Urinary bladder (tissue), 4 donors: ENCODE data around the gene TMPRSS12. TPM values are rescaled to one million over a fixed set of nuclear protein-coding genes. Genes with fewer than 3 reads are reported as not detected.
"Not testable (repeated sequence)": the region's sequence is repeated elsewhere in the genome, so short reads cannot be mapped to it uniquely, and the experiment has no call there.

Experiments used
- DNase-seq: peaks from one replicate; pipeline ENCODE4 v3.0.0-alpha.2; 2015; ENCODE audit errors: extremely low spot score
- H3K27ac ChIP-seq: one replicate; pipeline ENCODE4 v1.5.1; 2013; ENCODE audit warnings: low read depth, mild to moderate bottlenecking, moderate library complexity
- H3K36me3 ChIP-seq: one replicate; pipeline ENCODE4 v1.6.1; 2013; ENCODE audit warnings: mild to moderate bottlenecking, moderate library complexity; ENCODE audit not compliant: insufficient read depth
- H3K4me1 ChIP-seq: one replicate; pipeline ENCODE4 v1.6.1; 2013; ENCODE audit warnings: mild to moderate bottlenecking, moderate library complexity; ENCODE audit not compliant: insufficient read depth
- H3K4me3 ChIP-seq: one replicate; pipeline ENCODE4 v1.5.1; 2013; ENCODE audit warnings: low read depth, low read length
- WGBS: extraction: QIAGEN DNeasy Blood & Tissue Kit; methylation state at CpG from one replicate; pipeline ENCODE4 v1.1.7; 2013; 5-methylcytosine and 5-hydroxymethylcytosine counted together
- polyA plus RNA-seq: library from polyadenylated mRNA; stranded (reverse); fragments of 200-250 nt; gene quantifications from one replicate; pipeline ENCODE4 v1.2.3, GENCODE V29; 2013
- total RNA-seq: library from RNA; depleted of rRNA; stranded (reverse); fragments of >200 nt; gene quantifications from one replicate; pipeline ENCODE4 v1.2.3, GENCODE V29; 2014
- donor health status: healthy with polysubstance abuse.
- donor health status: healthy.

The TMPRSS12 gene
- total and polyA plus RNA-seq, 2 donors = not detected

- 65% methylated on average over 1 of the region's 1 CpG for WGBS
- H3K4me3 ChIP-seq = peak overlapping the region; percentile 83
- no peaks in the 10 kb centered on the region for H3K36me3 ChIP-seq
- peak overlapping the region; percentile 56 for H3K27ac ChIP-seq
- DNase-seq = no peak
- H3K4me1 ChIP-seq = no peaks in the 10 kb centered on the region
These were observed 83.2 kb downstream of the TMPRSS12 start for GRCh38 chr12:50925920-50926319.

- Histone ChIP-seq H3K4me3 (peak overlapping the region; percentile 83), H3K4me1 (no peaks in the 10 kb centered on the region), H3K27ac (peak overlapping the region; percentile 18), H3K36me3 (no peaks in the 10 kb centered on the region)
- WGBS = 33% methylated on average over 1 of the region's 1 CpG
- no peak for DNase-seq
These were observed 83.7 kb downstream of the TMPRSS12 start for GRCh38 chr12:50926415-50926814.

- DNase-seq, H3K27ac ChIP-seq, H3K36me3 ChIP-seq: not testable (repeated sequence)
These were observed 84.2 kb downstream of the TMPRSS12 start for GRCh38 chr12:50926932-50927331.

GRCh38 chr12:50927356-50927755 is 84.6 kb downstream of the TMPRSS12 start:
- Histone ChIP-seq H3K27ac (no peak overlapping the region), H3K36me3 (no peaks in the 10 kb centered on the region)
- WGBS = 23% methylated on average over 2 of the region's 2 CpGs

More at GRCh38 chr12:50926932-50927331, 84.2 kb downstream of the TMPRSS12 start:
- 37% methylated on average over 3 of the region's 3 CpGs for WGBS
- not testable (repeated sequence) for H3K4me1 ChIP-seq
- peak overlapping the region; percentile 83 for H3K4me3 ChIP-seq

GRCh38 chr12:50927766-50928224 is 85.1 kb downstream of the TMPRSS12 start:
- H3K27ac ChIP-seq = no peak overlapping the region
- no peaks in the 10 kb centered on the region for H3K4me1 ChIP-seq
- no peaks in the 10 kb centered on the region for H3K36me3 ChIP-seq
- DNase-seq = no peak
- H3K4me3 ChIP-seq = peak overlapping the region; percentile 83
- 78% methylated on average over 6 of the region's 6 CpGs for WGBS

More at GRCh38 chr12:50927356-50927755, 84.6 kb downstream of the TMPRSS12 start:
- no peaks in the 10 kb centered on the region for H3K4me1 ChIP-seq
- H3K4me3 ChIP-seq = peak overlapping the region; percentile 83
- DNase-seq = no peak

GRCh38 chr12:50928392-50928791 is 85.7 kb downstream of the TMPRSS12 start:
- Histone ChIP-seq H3K4me1 (no peaks in the 10 kb centered on the region), H3K4me3 (peak overlapping the region; percentile 83), H3K27ac (no peak overlapping the region), H3K36me3 (no peaks in the 10 kb centered on the region)
- DNase-seq = peak; percentile 46
- WGBS = 56% methylated on average over 3 of the region's 3 CpGs

GRCh38 chr12:50929831-50930230 is 87.1 kb downstream of the TMPRSS12 start:
- Histone ChIP-seq H3K36me3 (no peaks in the 10 kb centered on the region), H3K27ac (no peak overlapping the region), H3K4me3 (no peak overlapping the region), H3K4me1 (no peaks in the 10 kb centered on the region)
- 89% methylated on average over 3 of the region's 3 CpGs for WGBS
- no peak for DNase-seq

GRCh38 chr12:50930477-50930876 is 87.8 kb downstream of the TMPRSS12 start:
- not testable (repeated sequence) for DNase-seq, H3K4me3 ChIP-seq, H3K36me3 ChIP-seq, H3K4me1 ChIP-seq, H3K27ac ChIP-seq
- WGBS = 92% methylated on average over 12 of the region's 12 CpGs

- WGBS = 60% methylated on average over 2 of the region's 2 CpGs
These were observed 90.1 kb downstream of the TMPRSS12 start for GRCh38 chr12:50932787-50933280.

GRCh38 chr12:50933459-50934124 is 90.9 kb downstream of the TMPRSS12 start:
- Histone ChIP-seq H3K36me3 (no peaks in the 10 kb centered on the region), H3K4me1 (no peaks in the 10 kb centered on the region)
- WGBS = 95% methylated on average over 2 of the region's 2 CpGs

More at GRCh38 chr12:50932787-50933280, 90.1 kb downstream of the TMPRSS12 start:
- Histone ChIP-seq H3K4me3 (no peak overlapping the region), H3K4me1 (no peaks in the 10 kb centered on the region), H3K27ac (no peak overlapping the region), H3K36me3 (no peaks in the 10 kb centered on the region)
- no peak for DNase-seq

GRCh38 chr12:50934371-50934851 is 91.7 kb downstream of the TMPRSS12 start:
- 39% methylated on average over 3 of the region's 3 CpGs for WGBS
- no peak for DNase-seq
- no peaks in the 10 kb centered on the region for H3K36me3 ChIP-seq
- peak overlapping the region; percentile 61 for H3K27ac ChIP-seq
- no peak overlapping the region for H3K4me3 ChIP-seq
- no peaks in the 10 kb centered on the region for H3K4me1 ChIP-seq

More at GRCh38 chr12:50933459-50934124, 90.9 kb downstream of the TMPRSS12 start:
- no peak overlapping the region for H3K27ac ChIP-seq
- H3K4me3 ChIP-seq = no peak overlapping the region
- no peak for DNase-seq

GRCh38 chr12:50934981-50935807 is 92.5 kb downstream of the TMPRSS12 start:
- Histone ChIP-seq H3K27ac (peak overlapping the region; percentile 64), H3K4me3 (no peak overlapping the region)

GRCh38 chr12:50936821-50937530 is 94.2 kb downstream of the TMPRSS12 start:
- Histone ChIP-seq H3K4me3 (no peak overlapping the region), H3K4me1 (no peaks in the 10 kb centered on the region), H3K27ac (no peak overlapping the region), H3K36me3 (no peaks in the 10 kb centered on the region)
- 89% methylated on average over 9 of the region's 9 CpGs for WGBS
- no peak for DNase-seq

More at GRCh38 chr12:50934981-50935807, 92.5 kb downstream of the TMPRSS12 start:
- no peak for DNase-seq
- 46% methylated on average over 6 of the region's 6 CpGs for WGBS
- H3K4me1 ChIP-seq = no peaks in the 10 kb centered on the region
- H3K36me3 ChIP-seq = no peaks in the 10 kb centered on the region
